ENCODE results near the gene PKD1. TPM values are rescaled to one million over a fixed set of nuclear protein-coding genes. Genes with fewer than 3 reads are reported as not detected.

The PKD1 gene
- total RNA-seq, 2 donors from 2014 or later, result 205 to 349 TPM

DNA sequence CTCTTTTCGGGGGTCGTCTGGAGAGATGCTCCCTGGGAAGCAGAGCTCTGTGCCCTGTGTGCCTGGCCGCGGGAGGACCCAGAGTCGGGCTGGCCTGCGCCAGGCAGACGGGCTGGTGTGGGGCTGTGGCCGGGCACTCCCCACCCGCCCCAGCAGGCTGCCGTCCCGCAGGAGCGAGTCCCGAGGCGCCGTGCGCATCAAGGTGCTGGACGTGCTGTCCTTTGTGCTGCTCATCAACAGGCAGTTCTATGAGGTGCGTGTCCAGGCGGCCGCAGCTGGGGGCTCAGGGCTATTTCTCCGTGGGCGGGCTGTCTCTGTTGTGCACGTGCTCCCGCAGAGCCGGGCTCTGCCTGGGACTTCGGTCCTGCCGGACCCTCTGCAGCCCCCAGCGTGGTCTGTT, 72.9 kb downstream of the PKD1 start:
- no peak overlapping the region for H3K27ac ChIP-seq
- H3K4me3 ChIP-seq, result no peak overlapping the region
- no peak for DNase-seq (ENCODE audit: low spot score)
- intact Hi-C loops (cut with DNase I), result no loop called here
- H3K36me3 ChIP-seq, result peaks cover 6 to 12% of the 10 kb centered on the region in 2 donors
- TF ChIP-seq, protein P1, sequence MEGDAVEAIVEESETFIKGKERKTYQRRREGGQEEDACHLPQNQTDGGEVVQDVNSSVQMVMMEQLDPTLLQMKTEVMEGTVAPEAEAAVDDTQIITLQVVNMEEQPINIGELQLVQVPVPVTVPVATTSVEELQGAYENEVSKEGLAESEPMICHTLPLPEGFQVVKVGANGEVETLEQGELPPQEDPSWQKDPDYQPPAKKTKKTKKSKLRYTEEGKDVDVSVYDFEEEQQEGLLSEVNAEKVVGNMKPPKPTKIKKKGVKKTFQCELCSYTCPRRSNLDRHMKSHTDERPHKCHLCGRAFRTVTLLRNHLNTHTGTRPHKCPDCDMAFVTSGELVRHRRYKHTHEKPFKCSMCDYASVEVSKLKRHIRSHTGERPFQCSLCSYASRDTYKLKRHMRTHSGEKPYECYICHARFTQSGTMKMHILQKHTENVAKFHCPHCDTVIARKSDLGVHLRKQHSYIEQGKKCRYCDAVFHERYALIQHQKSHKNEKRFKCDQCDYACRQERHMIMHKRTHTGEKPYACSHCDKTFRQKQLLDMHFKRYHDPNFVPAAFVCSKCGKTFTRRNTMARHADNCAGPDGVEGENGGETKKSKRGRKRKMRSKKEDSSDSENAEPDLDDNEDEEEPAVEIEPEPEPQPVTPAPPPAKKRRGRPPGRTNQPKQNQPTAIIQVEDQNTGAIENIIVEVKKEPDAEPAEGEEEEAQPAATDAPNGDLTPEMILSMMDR (IDR thresholded peaks at IDR 0.05), result no peak
- no peaks in the 10 kb centered on the region for H3K27me3 ChIP-seq (replicated peaks; ENCODE audit: insufficient read depth)
- H3K4me1 ChIP-seq (replicated peaks), result no peaks in the 10 kb centered on the region
- WGBS, result 83% methylated on average over 14 of the region's 28 CpGs
- H3K9me3 ChIP-seq, result no peaks in the 10 kb centered on the region

GRCh38 chr16:2061526-2061925, 74.2 kb downstream of the PKD1 start:
- Histone ChIP-seq H3K4me1 (replicated peaks) (no peaks in the 10 kb centered on the region), H3K27ac (no peak overlapping the region), H3K27me3 (replicated peaks; ENCODE audit: insufficient read depth) (no peaks in the 10 kb centered on the region), H3K9me3 (no peaks in the 10 kb centered on the region), H3K4me3 (no peak overlapping the region), H3K36me3 (peaks cover 6 to 12% of the 10 kb centered on the region in 2 donors)
- TF ChIP-seq POLR2AphosphoS5 (IDR thresholded peaks at IDR 0.05) (no peak), POLR2A (IDR thresholded peaks at IDR 0.05) (no peak)
- TF ChIP-seq, protein P1 (IDR thresholded peaks at IDR 0.05), result no peak
- intact Hi-C loops (cut with DNase I), result no loop called here
- WGBS, result 100% methylated on average over 6 of the region's 13 CpGs
- no peak for DNase-seq (ENCODE audit: low spot score)

- no peak for DNase-seq (ENCODE audit: low spot score)
- Histone ChIP-seq H3K9me3 (no peaks in the 10 kb centered on the region), H3K4me1 (replicated peaks) (no peaks in the 10 kb centered on the region), H3K27ac (no peak overlapping the region), H3K4me3 (no peak overlapping the region), H3K36me3 (peaks cover 6 to 12% of the 10 kb centered on the region in 2 donors), H3K27me3 (replicated peaks; ENCODE audit: insufficient read depth) (no peaks in the 10 kb centered on the region)
- 89% methylated on average over 18 of the region's 18 CpGs for WGBS
- intact Hi-C loops (cut with DNase I), result no loop called here
- TF ChIP-seq, protein P1 (IDR thresholded peaks at IDR 0.05), result no peak
- TF ChIP-seq POLR2A (IDR thresholded peaks at IDR 0.05) (no peak), POLR2AphosphoS5 (IDR thresholded peaks at IDR 0.05) (no peak)
Measured at GRCh38 chr16:2061023-2061422, 74.7 kb downstream of the PKD1 start.

DNA sequence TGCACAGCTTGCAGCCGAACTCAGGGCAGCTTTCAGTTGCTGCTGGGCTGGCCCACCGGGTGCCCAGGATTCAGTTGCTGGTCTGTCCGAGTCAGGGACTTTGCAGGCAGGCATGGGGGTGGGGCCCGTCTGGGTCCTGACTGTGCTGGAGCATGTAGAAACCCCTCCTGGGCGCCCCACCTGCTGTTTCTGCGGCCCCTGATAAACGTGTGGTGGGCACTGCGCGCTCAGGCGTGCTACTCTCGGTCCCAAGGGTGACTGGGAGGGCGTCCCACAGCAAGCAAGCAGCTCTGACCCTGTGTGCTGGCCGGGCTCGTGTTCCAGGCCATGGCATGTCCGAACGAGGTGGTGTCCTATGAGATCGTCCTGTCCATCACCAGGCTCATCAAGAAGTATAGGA, 75.4 kb downstream of the PKD1 start:
- no peak for TF ChIP-seq POLR2AphosphoS5 (IDR thresholded peaks at IDR 0.05)
- TF ChIP-seq POLR2A (IDR thresholded peaks at IDR 0.05), result no peak
- TF ChIP-seq, protein P1 (IDR thresholded peaks at IDR 0.05), result no peak
- Histone ChIP-seq H3K4me1 (replicated peaks) (no peaks in the 10 kb centered on the region), H3K9me3 (no peaks in the 10 kb centered on the region), H3K27ac (no peak overlapping the region), H3K27me3 (replicated peaks; ENCODE audit: insufficient read depth) (no peaks in the 10 kb centered on the region), H3K4me3 (no peak overlapping the region), H3K36me3 (peaks cover 6 to 12% of the 10 kb centered on the region in 2 donors)
- no peak for DNase-seq (ENCODE audit: low spot score)
- intact Hi-C loops (cut with DNase I), result no loop called here
- 88% methylated on average over 16 of the region's 17 CpGs for WGBS

- H3K4me1 ChIP-seq (replicated peaks), result no peaks in the 10 kb centered on the region
- WGBS, result 95% methylated on average over 10 of the region's 10 CpGs
- no peaks in the 10 kb centered on the region for H3K27me3 ChIP-seq (replicated peaks; ENCODE audit: insufficient read depth)
- peaks cover 6 to 12% of the 10 kb centered on the region in 2 donors for H3K36me3 ChIP-seq
- DNase-seq (ENCODE audit: low spot score), result no peak
- no peaks in the 10 kb centered on the region for H3K9me3 ChIP-seq
- TF ChIP-seq POLR2A (IDR thresholded peaks at IDR 0.05), result no peak
- TF ChIP-seq, protein P1 (IDR thresholded peaks at IDR 0.05), result no peak
- TF ChIP-seq POLR2AphosphoS5 (IDR thresholded peaks at IDR 0.05), result no peak
- no peak overlapping the region for H3K27ac ChIP-seq
- intact Hi-C loops (cut with DNase I), result no loop called here
- H3K4me3 ChIP-seq, result no peak overlapping the region
Measured at GRCh38 chr16:2058872-2059271, 76.8 kb downstream of the PKD1 start.
